ENCODE results near the gene TSPAN4. TPM values are rescaled to one million over a fixed set of nuclear protein-coding genes. Genes with fewer than 3 reads are reported as not detected.

TSPAN4 gene
- total RNA-seq, 1 experiment from 2014 or later, result 117 TPM

GRCh38 chr11:887589-887988 is 44.9 kb downstream of the TSPAN4 start:
- DNase-seq (ENCODE audit: low spot score), result no peak

GRCh38 chr11:888310-889212 is 45.9 kb downstream of the TSPAN4 start:
- DNase-seq (ENCODE audit: low spot score), result no peak

DNA sequence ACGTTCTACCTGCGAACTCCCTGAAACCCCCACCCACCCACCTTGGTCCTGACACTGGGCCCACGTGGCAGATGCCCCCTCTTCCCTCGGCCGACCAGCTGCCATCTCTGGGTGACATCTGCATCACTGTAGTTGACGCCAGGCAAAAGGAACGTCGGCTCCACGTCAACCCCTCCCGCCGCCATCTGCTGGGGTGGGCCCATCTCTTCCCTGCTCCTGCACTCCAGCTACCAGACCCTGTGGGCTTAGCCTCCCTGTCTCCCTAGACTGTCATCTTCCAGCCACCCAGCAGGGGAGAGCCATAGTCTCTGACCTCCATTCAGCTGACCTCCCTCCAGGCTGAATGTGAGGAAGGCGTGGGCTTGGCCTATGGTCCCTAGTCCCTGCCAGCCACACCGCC is 46.6 kb downstream of the TSPAN4 start:
- no peak for DNase-seq (ENCODE audit: low spot score)

DNA sequence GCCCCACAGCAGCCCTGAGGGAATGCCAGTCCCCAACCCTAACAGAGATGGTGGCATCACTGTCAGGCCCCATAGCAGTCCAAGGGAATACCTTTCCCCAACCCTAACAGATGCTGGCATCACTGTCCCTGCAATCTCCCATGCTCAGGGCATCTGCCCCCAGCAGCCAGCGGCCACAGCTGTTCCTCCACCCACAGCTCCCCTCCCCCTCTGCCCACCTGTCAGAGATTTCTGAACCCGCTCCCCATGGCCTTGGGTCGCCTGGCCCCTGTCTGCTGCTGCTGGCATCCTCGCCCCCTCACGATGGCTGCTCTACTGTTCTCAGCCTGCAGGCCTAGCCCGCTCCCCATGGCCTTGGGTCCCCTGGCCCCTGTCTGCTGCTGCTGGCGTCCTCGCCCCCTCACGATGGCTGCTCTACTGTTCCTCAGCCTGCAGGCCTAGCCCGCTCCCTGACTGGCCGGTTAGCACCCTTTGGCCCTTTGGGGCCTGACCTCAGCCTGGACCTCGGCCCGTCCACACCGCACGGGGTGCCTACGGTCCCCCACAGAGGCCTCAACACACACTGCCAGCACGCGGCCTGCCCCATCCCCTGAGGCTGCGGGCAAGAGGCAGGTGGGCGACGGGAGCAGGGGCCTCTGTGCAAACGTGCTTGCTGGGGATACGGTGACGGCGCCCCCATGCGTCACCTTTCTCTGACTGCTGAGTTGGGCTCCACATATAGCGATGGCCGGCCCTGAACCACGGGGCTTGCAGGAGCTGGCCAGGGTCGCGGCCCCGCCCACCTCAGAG is 47.2 kb downstream of the TSPAN4 start:
- no peak for DNase-seq (ENCODE audit: low spot score)

DNA sequence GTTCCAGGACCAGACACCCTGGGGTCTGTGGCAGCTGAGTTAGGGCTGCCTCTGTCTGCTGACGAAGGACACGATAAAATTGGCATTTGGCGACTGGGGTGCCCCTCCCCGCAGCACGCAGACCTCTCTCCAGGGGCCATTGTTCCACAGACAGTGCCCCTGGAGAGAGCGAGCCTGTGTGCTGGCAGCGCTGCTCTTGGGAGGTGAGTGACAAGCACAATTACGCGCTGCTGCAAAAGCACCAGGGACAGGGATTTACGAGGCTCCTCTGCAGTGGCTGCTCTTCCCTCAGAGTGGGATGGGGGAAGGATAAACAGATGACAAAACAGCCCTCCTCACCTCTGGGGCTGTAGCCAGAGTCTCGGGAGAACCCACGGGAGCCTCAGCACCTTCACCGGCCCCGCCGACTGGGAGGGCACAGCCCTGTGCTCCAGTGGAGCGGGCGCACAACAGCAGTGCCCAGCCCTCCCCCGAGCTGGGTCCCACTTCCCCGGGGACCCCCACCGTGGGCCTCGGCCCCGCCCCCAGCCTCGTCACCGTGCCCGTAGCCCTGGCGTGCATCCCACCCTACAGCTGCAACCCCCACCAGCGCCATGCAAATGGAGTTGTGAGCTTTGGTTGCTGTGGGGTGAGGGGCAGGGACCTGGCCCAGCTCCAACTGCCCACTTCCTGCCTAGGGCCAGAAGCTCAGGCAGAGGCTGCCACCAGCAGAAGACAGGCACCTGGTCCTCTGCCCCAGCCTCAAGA is 48.3 kb downstream of the TSPAN4 start:
- no peak for DNase-seq (ENCODE audit: low spot score)

DNA sequence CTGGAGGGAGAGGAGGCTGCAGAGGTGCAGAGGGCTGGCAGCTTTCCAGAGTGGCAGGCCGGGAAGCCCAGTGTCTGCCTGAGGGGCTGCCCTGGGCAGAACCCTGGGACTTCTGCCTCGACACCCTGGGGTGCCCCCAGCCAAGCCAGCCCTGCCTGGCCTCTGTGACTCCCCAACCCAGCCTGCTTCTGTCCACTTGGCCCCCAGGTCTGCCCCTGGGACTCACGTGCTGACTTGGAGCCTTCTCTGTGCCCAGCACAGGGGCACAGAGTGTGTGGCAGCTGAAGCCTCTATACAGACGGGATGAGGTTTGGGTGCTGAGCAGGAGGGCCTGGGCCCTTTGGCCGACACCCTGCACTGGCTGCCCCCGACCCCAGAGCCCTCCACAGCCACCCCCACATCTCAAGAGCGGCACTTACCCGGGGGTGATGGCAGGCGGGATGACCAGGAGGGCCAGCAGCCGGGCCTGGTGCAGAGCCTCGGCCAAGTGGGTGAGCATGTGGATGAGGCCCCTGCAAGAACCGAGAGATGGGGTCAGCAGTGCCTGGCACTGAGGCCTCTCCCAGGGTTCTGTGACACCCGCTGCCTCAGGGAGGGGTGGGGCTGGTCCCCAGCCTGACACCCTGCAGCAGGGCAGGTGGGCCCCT is 50.5 kb downstream of the TSPAN4 start:
- DNase-seq (ENCODE audit: low spot score), result no peak

DNA sequence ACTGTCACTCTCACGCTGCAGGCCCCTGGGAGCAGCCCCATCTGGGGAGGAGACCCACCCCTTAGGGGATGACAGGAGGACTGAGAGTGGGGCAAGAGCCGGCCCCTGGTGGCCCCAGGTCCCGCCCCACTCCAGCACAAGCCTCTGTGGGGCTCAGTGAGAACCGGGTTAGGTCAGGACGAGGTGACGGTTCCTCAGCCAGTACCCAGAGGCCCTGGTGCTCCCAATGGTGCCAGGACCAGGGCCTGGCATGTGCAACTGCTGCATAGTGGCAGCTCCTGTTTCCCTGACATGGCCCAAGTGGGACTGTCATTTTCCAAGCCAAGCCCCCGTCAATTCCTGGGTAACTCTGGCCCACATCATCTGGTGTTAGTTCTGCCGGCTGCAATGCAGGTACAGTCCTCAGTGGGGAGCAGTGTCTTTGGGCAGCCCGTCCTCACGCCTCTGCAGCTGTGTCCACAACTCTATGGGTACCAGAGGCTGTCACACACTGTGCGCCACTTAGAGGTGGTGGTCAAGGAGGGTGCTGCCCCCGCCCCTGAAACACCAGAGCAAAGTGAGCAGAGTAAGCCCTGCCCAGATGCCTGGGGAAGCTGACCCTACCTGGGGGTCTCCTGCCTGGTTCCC is 52.0 kb downstream of the TSPAN4 start:
- no peak for DNase-seq (ENCODE audit: low spot score)

- DNase-seq (ENCODE audit: low spot score), result no peak
Measured at GRCh38 chr11:895331-896110, 52.9 kb downstream of the TSPAN4 start.

DNA sequence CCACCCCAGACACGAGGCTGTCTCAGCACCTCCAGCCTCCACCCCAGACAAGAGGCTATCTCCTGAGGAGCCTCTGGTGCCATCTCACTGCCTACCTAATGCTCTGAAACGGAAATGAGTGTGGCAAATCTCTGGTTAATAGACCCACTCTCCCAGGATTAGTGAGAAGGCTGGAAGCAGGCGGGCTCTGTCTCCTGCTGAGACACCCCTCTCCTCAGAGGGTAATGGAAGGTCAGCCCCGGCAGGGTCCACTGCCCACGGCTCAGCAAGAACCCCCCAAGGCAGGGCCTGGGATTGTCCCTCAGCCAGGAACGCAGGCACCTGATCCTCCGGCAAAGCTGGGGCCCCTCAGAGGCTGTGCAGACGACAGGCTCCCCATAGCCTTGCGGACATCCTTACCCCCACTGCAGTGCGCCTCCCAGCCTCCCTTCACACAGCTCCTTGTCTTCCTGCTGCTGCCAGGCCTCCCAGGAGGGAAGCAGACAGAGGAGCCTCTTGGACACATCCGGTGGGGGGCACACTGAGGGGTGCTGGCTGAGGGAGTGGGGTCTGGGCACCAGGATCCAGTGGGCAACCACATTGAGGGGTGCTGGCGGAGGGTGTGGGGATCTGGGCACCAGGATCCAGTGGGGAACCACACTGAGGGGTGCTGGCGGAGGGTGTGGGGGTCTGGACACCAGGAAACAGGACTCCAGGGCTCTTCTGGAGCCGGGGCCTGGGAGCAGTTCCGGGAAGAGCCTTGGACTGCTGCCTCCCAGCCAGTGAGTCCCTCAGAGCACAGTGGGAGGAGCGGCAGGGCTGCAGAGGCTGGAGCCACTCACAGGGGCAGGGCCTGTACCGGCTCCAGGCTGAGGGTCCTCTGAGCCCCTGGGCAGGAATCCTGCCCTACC is 54.8 kb downstream of the TSPAN4 start:
- no peak for DNase-seq (ENCODE audit: low spot score)

DNA sequence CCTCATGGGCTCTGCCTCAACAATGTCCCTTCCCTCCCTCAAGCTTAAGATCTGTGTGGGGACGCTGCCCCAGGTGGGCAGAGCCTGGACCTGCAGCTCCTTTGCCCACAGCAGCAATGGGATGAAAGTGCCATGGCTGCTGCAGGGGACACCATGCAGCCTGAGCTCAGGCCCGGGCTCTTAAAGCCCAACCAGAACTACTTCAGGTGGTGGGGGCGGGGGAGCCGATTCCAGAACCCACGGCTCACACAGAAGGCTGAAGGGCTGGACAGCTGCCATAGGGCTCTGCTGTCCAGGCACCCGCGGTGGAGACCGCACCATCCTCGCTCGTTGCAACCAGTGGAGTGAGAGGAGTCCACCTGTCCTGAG is 55.5 kb downstream of the TSPAN4 start:
- no peak for DNase-seq (ENCODE audit: low spot score)

DNA sequence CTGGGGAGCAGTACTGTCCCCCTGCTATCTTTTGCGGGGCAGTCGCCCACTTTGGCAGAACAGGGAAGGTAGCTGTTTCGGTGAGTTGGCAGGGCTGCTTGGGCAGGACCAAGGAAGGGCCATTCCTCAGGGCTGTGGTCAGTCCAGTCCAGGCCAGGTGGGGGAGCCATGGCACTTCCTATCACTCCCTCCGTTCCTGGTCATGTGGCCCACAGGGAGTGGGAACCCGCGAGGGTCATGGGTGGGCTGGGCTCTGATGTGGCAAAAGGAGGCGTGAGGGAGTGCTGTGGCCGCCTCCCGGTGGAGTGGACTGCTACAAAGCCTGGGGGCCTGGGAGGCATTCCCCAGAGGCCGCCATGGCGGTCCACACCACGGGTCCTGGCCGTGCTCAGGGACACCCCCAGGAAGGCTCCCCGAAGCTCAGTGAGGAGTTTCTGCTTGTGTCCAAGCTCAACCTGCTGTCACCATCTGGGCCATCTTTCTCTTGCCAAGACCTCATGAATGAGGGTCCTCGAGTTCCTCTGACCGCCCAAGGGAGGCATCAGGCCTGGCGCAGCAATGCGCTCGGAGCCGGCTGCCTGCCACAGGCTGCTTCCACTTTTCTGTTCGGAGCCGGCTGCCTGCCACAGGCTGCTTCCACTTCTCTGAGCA is 56.0 kb downstream of the TSPAN4 start:
- no peak for DNase-seq (ENCODE audit: low spot score)

DNA sequence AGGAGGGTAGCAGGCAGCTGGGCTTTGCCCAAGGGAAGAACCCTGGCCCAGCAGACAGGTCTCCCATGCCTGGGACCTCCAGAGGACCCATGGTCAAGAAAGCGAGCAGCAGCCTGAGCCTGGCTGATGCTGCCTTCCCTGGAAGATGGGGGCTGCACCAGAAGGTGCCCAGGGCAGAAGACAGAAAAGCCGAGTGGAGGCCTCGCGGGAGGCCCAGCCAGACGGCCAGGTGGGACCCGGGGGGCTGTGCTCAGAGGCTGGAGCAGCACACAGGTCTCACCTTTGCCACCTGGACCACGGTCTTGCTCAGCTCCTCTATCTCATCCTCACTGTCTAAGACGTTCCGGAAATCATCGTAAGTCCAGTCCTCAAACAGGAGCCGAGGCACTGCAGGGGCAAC is 57.1 kb downstream of the TSPAN4 start:
- DNase-seq (ENCODE audit: low spot score), result no peak

- DNase-seq (ENCODE audit: low spot score), result no peak
Measured at GRCh38 chr11:900545-900944, 57.9 kb downstream of the TSPAN4 start.

GRCh38 chr11:901452-902061 is 58.9 kb downstream of the TSPAN4 start:
- DNase-seq (ENCODE audit: low spot score), result no peak

GRCh38 chr11:904380-904779 is 61.7 kb downstream of the TSPAN4 start:
- DNase-seq (ENCODE audit: low spot score), result no peak

- no peak for DNase-seq (ENCODE audit: low spot score)
Measured at GRCh38 chr11:905952-906351, 63.3 kb downstream of the TSPAN4 start.

DNA sequence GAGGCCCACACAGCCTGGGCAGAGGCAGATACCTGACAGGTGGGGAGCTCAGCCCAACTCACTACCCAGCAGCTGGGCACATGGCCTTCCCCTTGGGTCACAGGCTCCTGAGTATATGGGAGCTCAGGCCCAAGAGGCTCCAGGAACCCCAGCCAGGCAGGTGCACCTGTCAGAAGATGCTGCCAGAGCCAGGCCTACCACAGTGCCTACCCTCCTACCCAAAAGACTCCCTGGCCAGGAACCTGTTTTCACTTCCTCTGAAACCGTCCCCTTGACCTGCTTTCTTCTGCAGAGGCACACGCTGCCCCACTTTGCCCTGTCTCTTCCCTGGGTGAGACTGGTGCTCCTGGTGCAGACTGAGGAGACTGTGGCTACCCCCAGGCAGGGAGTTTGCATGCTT is 65.0 kb downstream of the TSPAN4 start:
- DNase-seq (ENCODE audit: low spot score), result no peak

GRCh38 chr11:908273-908672 is 65.6 kb downstream of the TSPAN4 start:
- DNase-seq (ENCODE audit: low spot score), result no peak

DNA sequence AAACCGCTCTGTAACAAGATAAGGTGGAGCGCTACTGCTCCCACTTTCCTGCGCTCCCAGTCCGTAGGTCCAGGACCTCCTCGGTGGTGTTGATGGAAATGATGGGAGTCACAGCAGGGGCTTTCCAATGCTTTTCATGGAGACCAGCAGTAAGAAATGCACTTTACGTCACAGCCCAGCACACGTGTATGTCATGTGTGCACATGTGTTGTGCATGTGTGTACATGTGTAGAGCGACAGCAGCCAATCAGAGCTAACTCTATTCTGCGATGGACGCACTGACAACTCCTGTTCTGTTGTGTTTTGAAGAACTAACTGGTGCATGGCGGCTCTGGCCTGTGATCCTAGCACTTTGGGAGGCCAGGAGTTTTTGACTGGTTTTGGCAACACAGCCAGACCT is 66.8 kb downstream of the TSPAN4 start:
- no peak for DNase-seq (ENCODE audit: low spot score)
